ENCODE measurements around the gene IMPG2. TPM values are rescaled to one million over a fixed set of nuclear protein-coding genes. Genes with fewer than 3 reads are reported as not detected.

IMPG2 gene
- total RNA-seq, 1 donor from 2014 or later, result 3.0 TPM

GRCh38 chr3:101183151-101183550 is 137.2 kb downstream of the IMPG2 start:
- no peak for DNase-seq

GRCh38 chr3:101182734-101183133 is 137.6 kb downstream of the IMPG2 start:
- DNase-seq, result no peak

- no peak for DNase-seq
Observed at GRCh38 chr3:101181801-101182200, 138.6 kb downstream of the IMPG2 start.

- DNase-seq, result no peak
Observed at GRCh38 chr3:101179637-101180036, 140.7 kb downstream of the IMPG2 start.

- no peak for DNase-seq
Observed at GRCh38 chr3:101177577-101177976, 142.8 kb downstream of the IMPG2 start.

Other genes starting within 250 kb of the IMPG2 start
- 107 TPM for gene SENP7, start 192.6 kb upstream of the IMPG2 start, total RNA-seq
- 58.5 TPM for gene TRMT10C, start 241.3 kb upstream of the IMPG2 start, total RNA-seq